ENCODE measurements around the gene TENM3. TPM values are rescaled to one million over a fixed set of nuclear protein-coding genes. Genes with fewer than 3 reads are reported as not detected.

Gene TENM3
- total RNA-seq, 1 donor from 2014 or later: 40.4 TPM

GRCh38 chr4:182443070-182443469 is 199.9 kb downstream of the TENM3 start:
- TF ChIP-seq CTCF (IDR thresholded peaks at IDR 0.05; ENCODE audit: unreplicated experiment): no peak
- Mint-ChIP-seq H3K9me3 (ENCODE audit: low read depth) (no peaks in the 10 kb centered on the region), H3K36me3 (ENCODE audit: insufficient read depth) (no peaks in the 10 kb centered on the region), H3K27me3 (peaks cover 22% of the 10 kb centered on the region), H3K4me3 (ENCODE audit: low read depth) (no peak overlapping the region), H3K4me1 (ENCODE audit: low read depth) (peaks cover 7% of the 10 kb centered on the region), H3K27ac (no peak overlapping the region)
- DNase-seq (ENCODE audit: low spot score, unreplicated experiment): no peak

- Mint-ChIP-seq H3K4me1 (ENCODE audit: low read depth) (peaks cover 29% of the 10 kb centered on the region), H3K27ac (peak overlapping the region; percentile 26), H3K36me3 (ENCODE audit: insufficient read depth) (no peaks in the 10 kb centered on the region), H3K27me3 (peaks cover 22% of the 10 kb centered on the region), H3K9me3 (ENCODE audit: low read depth) (no peaks in the 10 kb centered on the region), H3K4me3 (ENCODE audit: low read depth) (peak overlapping the region; percentile 76)
- TF ChIP-seq CTCF (IDR thresholded peaks at IDR 0.05; ENCODE audit: unreplicated experiment): no peak
- DNase-seq (ENCODE audit: low spot score, unreplicated experiment): no peak
These were observed 204.6 kb downstream of the TENM3 start for GRCh38 chr4:182447767-182448280.

- peaks cover 22% of the 10 kb centered on the region for H3K27me3 Mint-ChIP-seq
- TF ChIP-seq CTCF (IDR thresholded peaks at IDR 0.05; ENCODE audit: unreplicated experiment): peak; percentile 24
- DNase-seq (ENCODE audit: low spot score, unreplicated experiment): peak; percentile 82
- peaks cover 30% of the 10 kb centered on the region for H3K4me1 Mint-ChIP-seq (ENCODE audit: low read depth)
- no peaks in the 10 kb centered on the region for H3K36me3 Mint-ChIP-seq (ENCODE audit: insufficient read depth)
- no peaks in the 10 kb centered on the region for H3K9me3 Mint-ChIP-seq (ENCODE audit: low read depth)
- H3K27ac Mint-ChIP-seq: peak overlapping the region; percentile 79
- H3K4me3 Mint-ChIP-seq (ENCODE audit: low read depth): peak overlapping the region; percentile 96
These were observed 205.3 kb downstream of the TENM3 start for GRCh38 chr4:182448281-182449151.

- H3K9me3 Mint-ChIP-seq (ENCODE audit: low read depth): no peaks in the 10 kb centered on the region
- no peak for DNase-seq (ENCODE audit: low spot score, unreplicated experiment)
- peak overlapping the region; percentile 84 for H3K27ac Mint-ChIP-seq
- H3K4me1 Mint-ChIP-seq (ENCODE audit: low read depth): peaks cover 37% of the 10 kb centered on the region
- peak overlapping the region; percentile 96 for H3K4me3 Mint-ChIP-seq (ENCODE audit: low read depth)
- peaks cover 22% of the 10 kb centered on the region for H3K27me3 Mint-ChIP-seq
- no peak for TF ChIP-seq CTCF (IDR thresholded peaks at IDR 0.05; ENCODE audit: unreplicated experiment)
- no peaks in the 10 kb centered on the region for H3K36me3 Mint-ChIP-seq (ENCODE audit: insufficient read depth)
These were observed 206.2 kb downstream of the TENM3 start for GRCh38 chr4:182449186-182449929.

GRCh38 chr4:182449930-182450439 is 206.8 kb downstream of the TENM3 start:
- peak overlapping the region; percentile 96 for H3K4me3 Mint-ChIP-seq (ENCODE audit: low read depth)
- no peak for DNase-seq (ENCODE audit: low spot score, unreplicated experiment)
- no peaks in the 10 kb centered on the region for H3K9me3 Mint-ChIP-seq (ENCODE audit: low read depth)
- peaks cover 22% of the 10 kb centered on the region for H3K27me3 Mint-ChIP-seq
- H3K36me3 Mint-ChIP-seq (ENCODE audit: insufficient read depth): no peaks in the 10 kb centered on the region
- peak overlapping the region; percentile 84 for H3K27ac Mint-ChIP-seq
- TF ChIP-seq CTCF (IDR thresholded peaks at IDR 0.05; ENCODE audit: unreplicated experiment): no peak
- peaks cover 40% of the 10 kb centered on the region for H3K4me1 Mint-ChIP-seq (ENCODE audit: low read depth)

Data from progenitor cell of endocrine pancreas (in vitro differentiated cells).